HEK293 (cell line): ENCODE measurements around the gene CMIP.

ENCODE experiments used
- TCF7L2 ChIP-seq: IDR thresholded peaks from 2 replicates; pipeline ENCODE4 v1.6.1; 2011; ENCODE audit warnings: low read depth, mild to moderate bottlenecking, inconsistent platforms, low read length, moderate library complexity, borderline replicate concordance
- YY1 ChIP-seq: fragments of 450-650 bp; formaldehyde crosslinking; IDR thresholded peaks from 2 replicates; pipeline ENCODE4 v1.5.1; 2018; ENCODE audit warnings: missing biosample characterization, missing genetic modification characterization
- TF ChIP-seq, protein P1 (sequence below): fragments of 450-650 bp; formaldehyde crosslinking; IDR thresholded peaks from 2 replicates; pipeline ENCODE4 v1.5.1; 2017; ENCODE audit warnings: missing biosample characterization, missing genetic modification characterization
- TF ChIP-seq, protein P2 (sequence below): fragments of 450-650 bp; formaldehyde crosslinking; IDR thresholded peaks from 2 replicates; pipeline ENCODE4 v1.5.1; 2016; ENCODE audit warnings: missing biosample characterization, missing genetic modification characterization, borderline replicate concordance
- TF ChIP-seq, protein P3 (sequence below): fragments of 450-650 bp; formaldehyde crosslinking; IDR thresholded peaks from 2 replicates; pipeline ENCODE4 v1.5.1; 2016; ENCODE audit warnings: missing biosample characterization, missing genetic modification characterization
- TF ChIP-seq, protein P4 (sequence below): fragments of 450-650 bp; formaldehyde crosslinking; IDR thresholded peaks from 2 replicates; pipeline ENCODE4 v1.5.1; 2016; ENCODE audit warnings: missing biosample characterization, missing genetic modification characterization
- TF ChIP-seq, protein P5 (sequence below): fragments of 450-650 bp; formaldehyde crosslinking; IDR thresholded peaks from 2 replicates; pipeline ENCODE4 v1.5.1; 2016; ENCODE audit warnings: missing biosample characterization, missing genetic modification characterization
- TF ChIP-seq, protein P6 (sequence below): fragments of 450-650 bp; formaldehyde crosslinking; conservative IDR thresholded peaks from 2 replicates; pipeline ENCODE4 v1.5.1; 2016; ENCODE audit warnings: low read depth, missing biosample characterization, missing genetic modification characterization

DNA sequence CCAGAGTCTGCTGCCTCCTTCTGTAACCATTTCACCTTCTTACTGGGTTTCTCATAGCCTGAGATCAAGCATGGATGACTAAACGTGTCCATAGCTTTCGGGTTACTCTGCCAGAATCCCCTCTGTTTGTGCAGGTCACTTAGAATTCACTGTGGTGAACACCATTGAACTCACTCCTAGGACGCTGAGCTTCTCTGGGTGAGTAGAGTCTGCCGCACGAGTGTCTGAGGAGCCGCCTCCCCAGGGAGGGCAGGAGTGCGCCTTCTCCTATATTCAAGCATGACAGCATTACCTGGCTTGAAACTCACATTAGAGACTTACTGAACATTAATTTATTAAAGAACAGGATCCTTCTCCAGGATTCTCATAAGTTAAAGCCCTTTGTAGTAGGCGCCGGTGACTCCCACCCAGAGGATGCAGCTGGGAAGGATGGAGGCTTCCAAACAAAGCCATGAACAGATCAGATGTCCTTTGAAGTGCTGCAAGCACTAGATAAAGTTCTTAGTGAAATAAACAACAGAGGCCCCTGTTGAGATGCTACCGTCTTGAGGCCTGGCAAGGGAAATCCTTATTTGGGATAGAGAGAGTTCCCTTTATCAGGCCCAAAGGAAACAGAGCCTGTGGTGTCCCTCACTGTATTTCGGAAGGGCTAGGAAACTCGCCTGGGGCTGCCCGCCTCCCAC lies 189.9 kb downstream of the CMIP start:
- TF ChIP-seq, protein P1, sequence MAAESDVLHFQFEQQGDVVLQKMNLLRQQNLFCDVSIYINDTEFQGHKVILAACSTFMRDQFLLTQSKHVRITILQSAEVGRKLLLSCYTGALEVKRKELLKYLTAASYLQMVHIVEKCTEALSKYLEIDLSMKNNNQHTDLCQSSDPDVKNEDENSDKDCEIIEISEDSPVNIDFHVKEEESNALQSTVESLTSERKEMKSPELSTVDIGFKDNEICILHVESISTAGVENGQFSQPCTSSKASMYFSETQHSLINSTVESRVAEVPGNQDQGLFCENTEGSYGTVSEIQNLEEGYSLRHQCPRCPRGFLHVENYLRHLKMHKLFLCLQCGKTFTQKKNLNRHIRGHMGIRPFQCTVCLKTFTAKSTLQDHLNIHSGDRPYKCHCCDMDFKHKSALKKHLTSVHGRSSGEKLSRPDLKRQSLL: 0 out of 2 replicates have a peak, but pooled peaks have one; percentile 11
- TF ChIP-seq, protein P2, sequence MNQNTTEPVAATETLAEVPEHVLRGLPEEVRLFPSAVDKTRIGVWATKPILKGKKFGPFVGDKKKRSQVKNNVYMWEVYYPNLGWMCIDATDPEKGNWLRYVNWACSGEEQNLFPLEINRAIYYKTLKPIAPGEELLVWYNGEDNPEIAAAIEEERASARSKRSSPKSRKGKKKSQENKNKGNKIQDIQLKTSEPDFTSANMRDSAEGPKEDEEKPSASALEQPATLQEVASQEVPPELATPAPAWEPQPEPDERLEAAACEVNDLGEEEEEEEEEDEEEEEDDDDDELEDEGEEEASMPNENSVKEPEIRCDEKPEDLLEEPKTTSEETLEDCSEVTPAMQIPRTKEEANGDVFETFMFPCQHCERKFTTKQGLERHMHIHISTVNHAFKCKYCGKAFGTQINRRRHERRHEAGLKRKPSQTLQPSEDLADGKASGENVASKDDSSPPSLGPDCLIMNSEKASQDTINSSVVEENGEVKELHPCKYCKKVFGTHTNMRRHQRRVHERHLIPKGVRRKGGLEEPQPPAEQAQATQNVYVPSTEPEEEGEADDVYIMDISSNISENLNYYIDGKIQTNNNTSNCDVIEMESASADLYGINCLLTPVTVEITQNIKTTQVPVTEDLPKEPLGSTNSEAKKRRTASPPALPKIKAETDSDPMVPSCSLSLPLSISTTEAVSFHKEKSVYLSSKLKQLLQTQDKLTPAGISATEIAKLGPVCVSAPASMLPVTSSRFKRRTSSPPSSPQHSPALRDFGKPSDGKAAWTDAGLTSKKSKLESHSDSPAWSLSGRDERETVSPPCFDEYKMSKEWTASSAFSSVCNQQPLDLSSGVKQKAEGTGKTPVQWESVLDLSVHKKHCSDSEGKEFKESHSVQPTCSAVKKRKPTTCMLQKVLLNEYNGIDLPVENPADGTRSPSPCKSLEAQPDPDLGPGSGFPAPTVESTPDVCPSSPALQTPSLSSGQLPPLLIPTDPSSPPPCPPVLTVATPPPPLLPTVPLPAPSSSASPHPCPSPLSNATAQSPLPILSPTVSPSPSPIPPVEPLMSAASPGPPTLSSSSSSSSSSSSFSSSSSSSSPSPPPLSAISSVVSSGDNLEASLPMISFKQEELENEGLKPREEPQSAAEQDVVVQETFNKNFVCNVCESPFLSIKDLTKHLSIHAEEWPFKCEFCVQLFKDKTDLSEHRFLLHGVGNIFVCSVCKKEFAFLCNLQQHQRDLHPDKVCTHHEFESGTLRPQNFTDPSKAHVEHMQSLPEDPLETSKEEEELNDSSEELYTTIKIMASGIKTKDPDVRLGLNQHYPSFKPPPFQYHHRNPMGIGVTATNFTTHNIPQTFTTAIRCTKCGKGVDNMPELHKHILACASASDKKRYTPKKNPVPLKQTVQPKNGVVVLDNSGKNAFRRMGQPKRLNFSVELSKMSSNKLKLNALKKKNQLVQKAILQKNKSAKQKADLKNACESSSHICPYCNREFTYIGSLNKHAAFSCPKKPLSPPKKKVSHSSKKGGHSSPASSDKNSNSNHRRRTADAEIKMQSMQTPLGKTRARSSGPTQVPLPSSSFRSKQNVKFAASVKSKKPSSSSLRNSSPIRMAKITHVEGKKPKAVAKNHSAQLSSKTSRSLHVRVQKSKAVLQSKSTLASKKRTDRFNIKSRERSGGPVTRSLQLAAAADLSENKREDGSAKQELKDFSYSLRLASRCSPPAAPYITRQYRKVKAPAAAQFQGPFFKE (tag by site-specific recombination): no peak
- TF ChIP-seq, protein P3, sequence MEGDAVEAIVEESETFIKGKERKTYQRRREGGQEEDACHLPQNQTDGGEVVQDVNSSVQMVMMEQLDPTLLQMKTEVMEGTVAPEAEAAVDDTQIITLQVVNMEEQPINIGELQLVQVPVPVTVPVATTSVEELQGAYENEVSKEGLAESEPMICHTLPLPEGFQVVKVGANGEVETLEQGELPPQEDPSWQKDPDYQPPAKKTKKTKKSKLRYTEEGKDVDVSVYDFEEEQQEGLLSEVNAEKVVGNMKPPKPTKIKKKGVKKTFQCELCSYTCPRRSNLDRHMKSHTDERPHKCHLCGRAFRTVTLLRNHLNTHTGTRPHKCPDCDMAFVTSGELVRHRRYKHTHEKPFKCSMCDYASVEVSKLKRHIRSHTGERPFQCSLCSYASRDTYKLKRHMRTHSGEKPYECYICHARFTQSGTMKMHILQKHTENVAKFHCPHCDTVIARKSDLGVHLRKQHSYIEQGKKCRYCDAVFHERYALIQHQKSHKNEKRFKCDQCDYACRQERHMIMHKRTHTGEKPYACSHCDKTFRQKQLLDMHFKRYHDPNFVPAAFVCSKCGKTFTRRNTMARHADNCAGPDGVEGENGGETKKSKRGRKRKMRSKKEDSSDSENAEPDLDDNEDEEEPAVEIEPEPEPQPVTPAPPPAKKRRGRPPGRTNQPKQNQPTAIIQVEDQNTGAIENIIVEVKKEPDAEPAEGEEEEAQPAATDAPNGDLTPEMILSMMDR (tag by site-specific recombination): no peak
- TF ChIP-seq, protein P4, sequence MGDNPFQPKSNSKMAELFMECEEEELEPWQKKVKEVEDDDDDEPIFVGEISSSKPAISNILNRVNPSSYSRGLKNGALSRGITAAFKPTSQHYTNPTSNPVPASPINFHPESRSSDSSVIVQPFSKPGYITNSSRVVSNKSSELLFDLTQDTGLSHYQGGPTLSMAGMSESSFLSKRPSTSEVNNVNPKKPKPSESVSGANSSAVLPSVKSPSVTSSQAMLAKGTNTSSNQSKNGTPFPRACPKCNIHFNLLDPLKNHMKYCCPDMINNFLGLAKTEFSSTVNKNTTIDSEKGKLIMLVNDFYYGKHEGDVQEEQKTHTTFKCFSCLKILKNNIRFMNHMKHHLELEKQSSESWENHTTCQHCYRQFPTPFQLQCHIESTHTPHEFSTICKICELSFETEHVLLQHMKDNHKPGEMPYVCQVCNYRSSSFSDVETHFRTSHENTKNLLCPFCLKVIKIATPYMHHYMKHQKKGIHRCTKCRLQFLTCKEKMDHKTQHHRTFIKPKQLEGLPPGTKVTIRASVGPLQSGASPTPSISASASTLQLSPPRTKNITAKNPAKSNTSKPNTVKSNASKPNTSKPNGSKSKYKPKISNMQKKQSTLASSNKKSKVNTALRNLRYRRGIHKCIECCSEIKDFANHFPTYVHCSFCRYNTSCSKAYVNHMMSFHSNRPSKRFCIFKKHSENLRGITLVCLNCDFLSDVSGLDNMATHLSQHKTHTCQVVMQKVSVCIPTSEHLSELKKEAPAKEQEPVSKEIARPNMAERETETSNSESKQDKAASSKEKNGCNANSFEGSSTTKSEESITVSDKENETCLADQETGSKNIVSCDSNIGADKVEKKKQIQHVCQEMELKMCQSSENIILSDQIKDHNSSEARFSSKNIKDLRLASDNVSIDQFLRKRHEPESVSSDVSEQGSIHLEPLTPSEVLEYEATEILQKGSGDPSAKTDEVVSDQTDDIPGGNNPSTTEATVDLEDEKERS (tag by site-specific recombination): no peak
- TF ChIP-seq, protein P5, sequence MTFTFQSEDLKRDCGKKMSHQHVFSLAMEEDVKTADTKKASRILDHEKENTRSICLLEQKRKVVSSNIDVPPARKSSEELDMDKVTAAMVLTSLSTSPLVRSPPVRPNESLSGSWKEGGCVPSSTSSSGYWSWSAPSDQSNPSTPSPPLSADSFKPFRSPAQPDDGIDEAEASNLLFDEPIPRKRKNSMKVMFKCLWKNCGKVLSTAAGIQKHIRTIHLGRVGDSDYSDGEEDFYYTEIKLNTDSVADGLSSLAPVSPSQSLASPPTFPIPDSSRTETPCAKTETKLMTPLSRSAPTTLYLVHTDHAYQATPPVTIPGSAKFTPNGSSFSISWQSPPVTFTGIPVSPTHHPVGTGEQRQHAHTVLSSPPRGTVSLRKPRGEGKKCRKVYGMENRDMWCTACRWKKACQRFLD (tag by site-specific recombination): no peak
- TF ChIP-seq, protein P6, sequence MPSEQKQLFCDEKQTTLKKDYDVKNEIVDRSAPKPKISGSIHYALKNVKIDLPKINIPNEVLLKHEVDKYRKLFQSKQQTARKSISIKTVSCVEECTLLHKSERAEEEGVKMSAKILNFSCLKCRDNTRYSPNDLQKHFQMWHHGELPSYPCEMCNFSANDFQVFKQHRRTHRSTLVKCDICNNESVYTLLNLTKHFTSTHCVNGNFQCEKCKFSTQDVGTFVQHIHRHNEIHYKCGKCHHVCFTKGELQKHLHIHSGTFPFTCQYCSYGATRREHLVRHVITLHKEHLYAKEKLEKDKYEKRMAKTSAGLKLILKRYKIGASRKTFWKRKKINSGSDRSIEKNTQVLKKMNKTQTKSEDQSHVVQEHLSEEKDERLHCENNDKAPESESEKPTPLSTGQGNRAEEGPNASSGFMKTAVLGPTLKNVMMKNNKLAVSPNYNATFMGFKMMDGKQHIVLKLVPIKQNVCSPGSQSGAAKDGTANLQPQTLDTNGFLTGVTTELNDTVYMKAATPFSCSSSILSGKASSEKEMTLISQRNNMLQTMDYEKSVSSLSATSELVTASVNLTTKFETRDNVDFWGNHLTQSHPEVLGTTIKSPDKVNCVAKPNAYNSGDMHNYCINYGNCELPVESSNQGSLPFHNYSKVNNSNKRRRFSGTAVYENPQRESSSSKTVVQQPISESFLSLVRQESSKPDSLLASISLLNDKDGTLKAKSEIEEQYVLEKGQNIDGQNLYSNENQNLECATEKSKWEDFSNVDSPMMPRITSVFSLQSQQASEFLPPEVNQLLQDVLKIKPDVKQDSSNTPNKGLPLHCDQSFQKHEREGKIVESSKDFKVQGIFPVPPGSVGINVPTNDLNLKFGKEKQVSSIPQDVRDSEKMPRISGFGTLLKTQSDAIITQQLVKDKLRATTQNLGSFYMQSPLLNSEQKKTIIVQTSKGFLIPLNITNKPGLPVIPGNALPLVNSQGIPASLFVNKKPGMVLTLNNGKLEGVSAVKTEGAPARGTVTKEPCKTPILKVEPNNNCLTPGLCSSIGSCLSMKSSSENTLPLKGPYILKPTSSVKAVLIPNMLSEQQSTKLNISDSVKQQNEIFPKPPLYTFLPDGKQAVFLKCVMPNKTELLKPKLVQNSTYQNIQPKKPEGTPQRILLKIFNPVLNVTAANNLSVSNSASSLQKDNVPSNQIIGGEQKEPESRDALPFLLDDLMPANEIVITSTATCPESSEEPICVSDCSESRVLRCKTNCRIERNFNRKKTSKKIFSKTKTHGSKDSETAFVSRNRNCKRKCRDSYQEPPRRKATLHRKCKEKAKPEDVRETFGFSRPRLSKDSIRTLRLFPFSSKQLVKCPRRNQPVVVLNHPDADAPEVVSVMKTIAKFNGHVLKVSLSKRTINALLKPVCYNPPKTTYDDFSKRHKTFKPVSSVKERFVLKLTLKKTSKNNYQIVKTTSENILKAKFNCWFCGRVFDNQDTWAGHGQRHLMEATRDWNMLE (tag by site-specific recombination): no peak
- no peak for TF ChIP-seq YY1
- peak; percentile 91; the same call in 1 of the 2 replicates for TF ChIP-seq TCF7L2
